Mucosa of descending colon (tissue), 3 donors: ENCODE results near the gene ZBTB34. TPM values are rescaled to one million over a fixed set of nuclear protein-coding genes. Genes with fewer than 3 reads are reported as not detected.
"Not testable (repeated sequence)": the region's sequence is repeated elsewhere in the genome, so short reads cannot be mapped to it uniquely, and the experiment has no call there.

ENCODE experiments used
- ATAC-seq: fragments of 200-7000 bp; cut with Tn5 transposase; one replicate; pipeline ENCODE4 v1.9.1; 2020; ENCODE audit warnings: mild to moderate bottlenecking, moderate library complexity
- DNase-seq, 3 donors: peaks; one replicate each; pipeline ENCODE4 v3.0.0-alpha.2; 2020
- H3K36me3 ChIP-seq: fragments of 200-600 bp; one replicate; pipeline ENCODE4 v1.8.0; 2021; ENCODE audit warnings: low read depth, mild to moderate bottlenecking
- H3K4me1 ChIP-seq: fragments of 200-600 bp; one replicate; pipeline ENCODE4 v1.8.0; 2021; ENCODE audit warnings: low read depth, mild to moderate bottlenecking
- H3K4me3 ChIP-seq: fragments of 200-600 bp; one replicate; pipeline ENCODE4 v1.8.0; 2021; ENCODE audit warnings: mild to moderate bottlenecking
- H3K9me3 ChIP-seq: fragments of 200-600 bp; one replicate; pipeline ENCODE4 v1.8.0; 2021; ENCODE audit warnings: mild to moderate bottlenecking
- CTCF ChIP-seq: fragments of 200-600 bp; IDR thresholded peaks from one replicate; pipeline ENCODE4 v1.8.0; 2022; ENCODE audit warnings: antibody characterized with exemption, mild to moderate bottlenecking
- intact Hi-C, 2 donors: fragments of 100-400 bp; cut with DNase I in 1 of 2; cut with micrococcal nuclease in 1 of 2; formaldehyde crosslinking; loops; one replicate each; pipeline versions ENCODE4 v1.11.0 to v1.11.1; 2022; cut with DNase I, micrococcal nuclease
- total RNA-seq, 3 donors: library from RNA; stranded (reverse); fragmentation: NEBNext Ultra II Directional in 2 of 3; extraction: Animal tissue kit (Norgen Biotek cat#: 25700) in 2 of 3; gene quantifications; one replicate each; pipeline versions ENCODE4 v1.2.1 to v1.2.4, GENCODE V29; 2021 to 2023
- donor health status: DM: no; HTN: no; CAD: no; lungs with moderate emphysema.
- donor health status: DM: no; HTN: no; CAD: no.
- donor health status: DM: no; HTN: yes; CAD: no.

The ZBTB34 gene
- total RNA-seq, 3 donors from 2014 or later: 7.7 to 12.3 (median 10.0) TPM

- Histone ChIP-seq H3K4me1 (peaks cover 15% of the 10 kb centered on the region), H3K4me3 (no peak overlapping the region), H3K36me3 (no peaks in the 10 kb centered on the region), H3K9me3 (peaks cover 33% of the 10 kb centered on the region)
- intact Hi-C loops: no loop called here
- DNase-seq (no peak), ATAC-seq (no peak)
- no peak for TF ChIP-seq CTCF
Observed at GRCh38 chr9:126819482-126819881, 41.0 kb upstream of the ZBTB34 start.

DNA sequence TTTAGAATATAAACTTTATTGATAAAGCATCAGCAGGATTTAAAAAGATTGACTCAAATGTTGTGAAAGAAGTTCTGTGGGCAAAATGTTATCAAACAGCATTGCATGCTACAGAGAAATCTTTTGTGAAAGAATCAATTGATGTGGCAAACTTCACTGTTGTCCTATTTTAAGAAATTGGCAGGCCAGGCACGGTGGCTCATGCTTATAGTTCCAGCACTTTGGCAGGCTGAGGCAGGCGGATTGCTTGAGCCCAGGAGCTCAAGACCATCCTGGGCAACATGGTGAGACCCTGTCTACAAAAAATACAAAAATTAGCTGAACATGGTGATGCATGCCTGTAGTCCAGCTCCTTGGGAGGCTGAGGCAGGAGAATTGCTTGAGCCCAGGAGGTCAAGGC, 38.2 kb upstream of the ZBTB34 start:
- no peak overlapping the region for H3K4me3 ChIP-seq
- no peaks in the 10 kb centered on the region for H3K36me3 ChIP-seq
- intact Hi-C loops: no loop called here
- no peak for TF ChIP-seq CTCF
- H3K4me1 ChIP-seq: peaks cover 15% of the 10 kb centered on the region
- H3K9me3 ChIP-seq: peaks cover 28% of the 10 kb centered on the region
- ATAC-seq (no peak), DNase-seq (no peak)

GRCh38 chr9:126822873-126823272, 37.6 kb upstream of the ZBTB34 start:
- peak; percentile 92 for ATAC-seq
- H3K4me1 ChIP-seq: peaks cover 15% of the 10 kb centered on the region
- peaks cover 25% of the 10 kb centered on the region for H3K9me3 ChIP-seq
- intact Hi-C loops: no loop called here
- H3K4me3 ChIP-seq: no peak overlapping the region
- no peak for DNase-seq
- no peaks in the 10 kb centered on the region for H3K36me3 ChIP-seq
- TF ChIP-seq CTCF: no peak

GRCh38 chr9:126824052-126824451, 36.4 kb upstream of the ZBTB34 start:
- intact Hi-C loops, H3K4me3 ChIP-seq, DNase-seq, H3K36me3 ChIP-seq: not testable (repeated sequence)
- peak; percentile 42 for ATAC-seq
- Histone ChIP-seq H3K4me1 (peaks cover 15% of the 10 kb centered on the region), H3K9me3 (peaks cover 14% of the 10 kb centered on the region)

DNA sequence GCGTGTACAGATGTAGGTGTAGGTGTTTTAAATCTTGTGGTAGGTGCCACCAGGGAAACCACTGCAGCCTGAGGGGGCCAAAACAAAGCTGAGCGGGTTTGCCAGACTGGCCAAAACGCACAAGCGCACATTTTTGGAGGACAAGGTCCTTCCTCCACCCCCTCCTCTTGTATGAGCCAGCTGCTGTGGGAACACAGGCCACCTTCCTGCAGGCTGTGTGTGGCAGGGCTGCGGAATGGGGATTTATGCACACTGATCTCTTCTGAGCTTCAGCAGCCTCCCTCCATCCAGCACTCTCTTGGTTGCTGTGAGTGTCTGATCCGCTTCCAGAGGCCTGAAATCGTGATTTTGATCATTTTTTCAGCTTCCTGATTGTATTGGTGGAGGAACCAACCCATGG, 33.2 kb upstream of the ZBTB34 start:
- peaks cover 15% of the 10 kb centered on the region for H3K4me1 ChIP-seq
- no peak for ATAC-seq
- H3K9me3 ChIP-seq: no peaks in the 10 kb centered on the region
- H3K36me3 ChIP-seq: no peaks in the 10 kb centered on the region
- no peak overlapping the region for H3K4me3 ChIP-seq
- DNase-seq: no peak
- intact Hi-C loops: no loop called here
- no peak for TF ChIP-seq CTCF

GRCh38 chr9:126829035-126829434, 31.4 kb upstream of the ZBTB34 start:
- ATAC-seq: no peak
- Histone ChIP-seq H3K36me3 (no peaks in the 10 kb centered on the region), H3K9me3 (no peaks in the 10 kb centered on the region), H3K4me3 (no peak overlapping the region), H3K4me1 (peaks cover under 1% of the 10 kb centered on the region)
- no peak for DNase-seq
- intact Hi-C loops: no loop called here
- TF ChIP-seq CTCF: no peak
